Measurements from ENCODE around the gene PARD3. TPM values are rescaled to one million over a fixed set of nuclear protein-coding genes. Genes with fewer than 3 reads are reported as not detected.

PARD3 gene
- total RNA-seq, 1 donor from 2014 or later: 0.11 TPM

DNA sequence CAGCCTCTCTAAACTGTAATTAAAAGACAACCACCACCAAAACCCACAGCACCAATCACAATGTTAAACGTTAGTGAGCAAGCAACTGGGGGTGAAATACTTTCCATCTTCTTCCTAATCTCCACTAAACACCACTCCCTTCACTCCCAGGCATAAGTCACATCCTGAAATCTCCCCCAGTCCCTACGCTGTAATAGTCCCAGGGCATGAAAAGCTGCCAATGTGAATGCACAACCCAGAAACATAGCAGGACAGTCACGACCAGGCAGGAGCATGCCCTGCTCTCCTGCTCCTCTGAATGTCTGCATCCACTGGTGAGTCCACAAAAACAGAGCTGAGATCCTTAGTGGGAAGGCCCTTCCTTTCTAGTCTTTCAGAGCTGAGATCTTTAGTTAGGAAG lies 288.9 kb downstream of the PARD3 start:
- Mint-ChIP-seq H3K27ac (no peak overlapping the region), H3K9me3 (no peaks in the 10 kb centered on the region), H3K36me3 (ENCODE audit: low read depth) (no peaks in the 10 kb centered on the region), H3K4me1 (no peaks in the 10 kb centered on the region), H3K27me3 (no peaks in the 10 kb centered on the region), H3K4me3 (no peak overlapping the region)
- TF ChIP-seq, protein P1, sequence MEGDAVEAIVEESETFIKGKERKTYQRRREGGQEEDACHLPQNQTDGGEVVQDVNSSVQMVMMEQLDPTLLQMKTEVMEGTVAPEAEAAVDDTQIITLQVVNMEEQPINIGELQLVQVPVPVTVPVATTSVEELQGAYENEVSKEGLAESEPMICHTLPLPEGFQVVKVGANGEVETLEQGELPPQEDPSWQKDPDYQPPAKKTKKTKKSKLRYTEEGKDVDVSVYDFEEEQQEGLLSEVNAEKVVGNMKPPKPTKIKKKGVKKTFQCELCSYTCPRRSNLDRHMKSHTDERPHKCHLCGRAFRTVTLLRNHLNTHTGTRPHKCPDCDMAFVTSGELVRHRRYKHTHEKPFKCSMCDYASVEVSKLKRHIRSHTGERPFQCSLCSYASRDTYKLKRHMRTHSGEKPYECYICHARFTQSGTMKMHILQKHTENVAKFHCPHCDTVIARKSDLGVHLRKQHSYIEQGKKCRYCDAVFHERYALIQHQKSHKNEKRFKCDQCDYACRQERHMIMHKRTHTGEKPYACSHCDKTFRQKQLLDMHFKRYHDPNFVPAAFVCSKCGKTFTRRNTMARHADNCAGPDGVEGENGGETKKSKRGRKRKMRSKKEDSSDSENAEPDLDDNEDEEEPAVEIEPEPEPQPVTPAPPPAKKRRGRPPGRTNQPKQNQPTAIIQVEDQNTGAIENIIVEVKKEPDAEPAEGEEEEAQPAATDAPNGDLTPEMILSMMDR (IDR thresholded peaks at IDR 0.05): no peak
- intact Hi-C loops (cut with micrococcal nuclease): no loop called here
- CTCF ChIA-PET: no interaction called here
- ATAC-seq (ENCODE audit: low read depth) (no peak), DNase-seq (no peak)
- POLR2A ChIA-PET: no interaction called here

DNA sequence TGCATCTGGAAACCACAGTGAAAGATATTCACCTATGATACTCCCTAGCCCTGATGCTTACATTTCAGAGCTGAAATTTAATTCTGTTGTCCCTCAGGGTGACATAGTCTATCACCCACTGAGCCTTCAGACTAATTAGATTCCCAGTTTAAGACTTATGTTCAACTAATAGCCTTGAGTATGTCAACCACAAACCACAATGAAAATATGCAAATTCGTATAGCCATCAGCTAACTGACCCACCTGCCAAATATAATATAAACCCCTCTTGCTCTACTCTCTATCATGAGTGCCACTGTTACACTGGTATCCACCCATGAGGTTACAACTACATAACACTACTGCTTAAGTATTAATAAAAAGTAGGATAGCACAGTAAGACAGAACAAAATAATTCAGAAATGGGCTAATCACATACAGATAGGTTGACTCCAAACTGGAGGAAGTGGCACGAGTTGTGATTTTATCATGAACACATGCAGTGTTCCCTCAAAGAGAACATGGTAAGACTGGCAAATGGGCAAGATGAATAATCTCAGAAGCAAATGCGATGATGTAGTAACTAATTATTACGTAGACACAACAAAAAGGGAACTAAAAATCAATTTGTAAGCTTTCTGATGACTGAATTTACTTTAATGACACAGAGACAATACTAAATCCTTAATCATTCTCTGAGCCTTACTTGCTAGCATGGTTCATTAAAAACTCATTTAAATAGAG lies 290.6 kb downstream of the PARD3 start:
- Mint-ChIP-seq H3K4me3 (no peak overlapping the region), H3K27ac (no peak overlapping the region), H3K9me3 (no peaks in the 10 kb centered on the region), H3K27me3 (no peaks in the 10 kb centered on the region), H3K4me1 (no peaks in the 10 kb centered on the region), H3K36me3 (ENCODE audit: low read depth) (no peaks in the 10 kb centered on the region)
- no peak for DNase-seq
- ATAC-seq (ENCODE audit: low read depth): no peak
- ChIA-PET CTCF (no interaction called here), POLR2A (no interaction called here)
- intact Hi-C loops (cut with micrococcal nuclease): no loop called here
- TF ChIP-seq, protein P1 (IDR thresholded peaks at IDR 0.05): no peak

DNA sequence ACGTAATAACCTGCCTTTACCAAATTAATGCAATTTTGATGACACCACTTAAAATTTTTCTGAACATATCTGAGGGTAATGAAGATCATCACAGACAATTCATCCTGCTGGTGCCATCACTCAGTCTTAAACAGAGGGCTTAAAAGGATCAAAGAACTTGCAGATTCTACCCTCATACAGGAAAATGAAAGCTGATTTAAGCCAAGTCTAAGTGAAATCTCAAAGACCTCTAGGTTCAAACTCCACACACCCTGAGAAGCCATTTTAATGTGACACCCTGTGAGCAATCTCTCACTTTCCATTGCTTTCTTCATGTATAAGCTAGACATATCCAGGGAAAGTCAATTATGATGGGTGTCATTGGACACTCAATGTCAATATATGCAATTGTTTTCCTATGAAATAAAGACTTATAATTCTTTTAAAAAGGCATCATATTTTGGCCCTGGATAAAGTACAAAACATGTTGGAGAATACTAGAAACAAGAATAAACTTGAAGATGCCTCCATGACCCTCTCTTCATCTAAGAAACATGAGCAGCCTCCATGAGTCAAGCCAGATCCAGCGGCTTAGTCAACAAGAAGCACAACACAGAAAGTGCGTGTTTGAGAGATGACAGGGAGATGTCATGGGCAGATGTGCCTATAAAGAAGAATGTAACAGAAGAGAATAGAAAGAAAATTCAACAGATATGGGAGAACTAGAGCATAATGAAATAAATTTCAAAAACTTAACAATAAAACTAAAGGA lies 291.9 kb downstream of the PARD3 start:
- H3K4me1 Mint-ChIP-seq: no peaks in the 10 kb centered on the region
- no peaks in the 10 kb centered on the region for H3K27me3 Mint-ChIP-seq
- DNase-seq (no peak), ATAC-seq (ENCODE audit: low read depth) (no peak)
- POLR2A ChIA-PET: no interaction called here
- intact Hi-C loops (cut with micrococcal nuclease): no loop called here
- H3K4me3 Mint-ChIP-seq: no peak overlapping the region
- TF ChIP-seq, protein P1 (IDR thresholded peaks at IDR 0.05): no peak
- H3K36me3 Mint-ChIP-seq (ENCODE audit: low read depth): no peaks in the 10 kb centered on the region
- CTCF ChIA-PET: interaction anchor here (0.6 kb wide), 1 partner anchor 56 kb away, joined by 5 read pairs; no protein-coding TSS in a partner anchor
- no peaks in the 10 kb centered on the region for H3K9me3 Mint-ChIP-seq
- H3K27ac Mint-ChIP-seq: no peak overlapping the region

DNA sequence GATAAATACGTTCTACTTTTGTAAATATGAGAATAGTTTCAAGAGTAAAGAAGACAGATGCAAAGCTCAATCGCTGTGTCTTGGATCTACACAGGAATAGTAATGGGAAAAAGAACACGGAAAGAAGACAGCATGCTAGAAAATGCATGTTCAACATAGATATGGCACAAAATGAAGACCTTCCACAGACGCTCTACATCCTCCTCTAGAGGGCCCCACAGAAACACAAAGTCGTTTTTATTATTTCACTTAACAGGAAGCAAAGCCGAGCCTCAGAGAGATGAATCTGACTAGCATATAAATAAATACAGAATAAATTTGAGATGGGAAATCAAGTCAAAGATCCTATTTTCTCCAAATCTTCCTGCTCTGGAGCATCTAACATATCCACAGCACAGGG lies 292.6 kb downstream of the PARD3 start:
- TF ChIP-seq, protein P1 (IDR thresholded peaks at IDR 0.05): no peak
- H3K9me3 Mint-ChIP-seq: no peaks in the 10 kb centered on the region
- ChIA-PET POLR2A (no interaction called here), CTCF (interaction anchor here (0.6 kb wide), 1 partner anchor 57 kb away, joined by 5 read pairs; no protein-coding TSS in a partner anchor)
- no peaks in the 10 kb centered on the region for H3K36me3 Mint-ChIP-seq (ENCODE audit: low read depth)
- no peaks in the 10 kb centered on the region for H3K27me3 Mint-ChIP-seq
- H3K27ac Mint-ChIP-seq: no peak overlapping the region
- no peak overlapping the region for H3K4me3 Mint-ChIP-seq
- ATAC-seq (ENCODE audit: low read depth) (no peak), DNase-seq (no peak)
- H3K4me1 Mint-ChIP-seq: no peaks in the 10 kb centered on the region
- intact Hi-C loops (cut with micrococcal nuclease): loop anchor here (1.0 kb wide), 1 partner anchor 115 kb away; no protein-coding TSS in a partner anchor

DNA sequence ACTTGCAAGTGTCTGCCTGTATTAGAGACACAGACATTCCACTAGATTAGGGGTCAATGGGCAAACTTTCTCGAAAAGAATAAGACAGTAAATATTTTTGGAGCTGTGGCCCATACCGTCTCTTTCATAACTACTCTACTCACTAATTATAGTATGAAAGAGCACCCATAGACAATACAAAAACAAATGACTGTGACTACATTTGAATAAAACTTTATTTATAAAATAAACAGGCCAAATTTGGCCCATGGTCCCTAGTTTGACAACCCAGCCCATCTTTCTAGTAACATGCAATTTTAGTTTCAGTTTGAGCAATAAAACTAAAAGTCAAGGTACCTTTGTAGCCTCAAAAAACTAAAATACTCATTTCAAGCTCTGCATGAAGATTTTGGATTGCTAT lies 294.6 kb downstream of the PARD3 start:
- Mint-ChIP-seq H3K27me3 (no peaks in the 10 kb centered on the region), H3K27ac (no peak overlapping the region), H3K4me3 (no peak overlapping the region), H3K36me3 (ENCODE audit: low read depth) (no peaks in the 10 kb centered on the region), H3K9me3 (no peaks in the 10 kb centered on the region), H3K4me1 (no peaks in the 10 kb centered on the region)
- ATAC-seq (ENCODE audit: low read depth): no peak
- CTCF ChIA-PET: no interaction called here
- intact Hi-C loops (cut with micrococcal nuclease): no loop called here
- POLR2A ChIA-PET: no interaction called here
- TF ChIP-seq, protein P1 (IDR thresholded peaks at IDR 0.05): no peak
- no peak for DNase-seq

Measured in activated B cell treated with CpG ODN at 0.5 μM for 24 hours (primary cell).